Loucy (cell line): ENCODE results near the gene GPN1.
"Not testable (repeated sequence)": the region's sequence is repeated elsewhere in the genome, so short reads cannot be mapped to it uniquely, and the experiment has no call there.

ENCODE experiments used
- H2AFZ ChIP-seq: fragments of 200-600 bp; sonication (generic); 2 replicates; pipeline ENCODE4 v1.6.0; 2016; ENCODE audit warnings: antibody characterized with exemption, mild to moderate bottlenecking, low read length, moderate library complexity
- H3F3A ChIP-seq: fragments of 200-600 bp; 2 replicates; pipeline ENCODE4 v1.6.0; 2016; ENCODE audit warnings: antibody characterized with exemption, low read depth, mild to moderate bottlenecking
- H3K27me3 ChIP-seq: fragments of 200-600 bp; sonication (generic); 2 replicates; pipeline ENCODE4 v1.6.1; 2014; ENCODE audit warnings: low read length, mild to moderate bottlenecking; ENCODE audit not compliant: insufficient read depth, poor library complexity, severe bottlenecking
- H3K36me3 ChIP-seq: fragments of 200-600 bp; sonication (generic); 2 replicates; pipeline ENCODE4 v1.6.1; 2016; ENCODE audit warnings: low read length; ENCODE audit not compliant: insufficient read depth
- H3K4me1 ChIP-seq: fragments of 200-600 bp; sonication (generic); 2 replicates; pipeline ENCODE4 v1.5.1; 2014; ENCODE audit warnings: low read length, mild to moderate bottlenecking; ENCODE audit not compliant: insufficient read depth, poor library complexity, severe bottlenecking
- H3K4me2 ChIP-seq: fragments of 200-600 bp; sonication (generic); 2 replicates; pipeline ENCODE4 v1.6.0; 2014; ENCODE audit warnings: antibody characterized with exemption, low read length, low read depth, mild to moderate bottlenecking; ENCODE audit not compliant: poor library complexity, severe bottlenecking
- H3K4me3 ChIP-seq: fragments of 200-600 bp; sonication (generic); 2 replicates; pipeline ENCODE4 v1.5.1; 2014; ENCODE audit warnings: low read length, mild to moderate bottlenecking, mixed read lengths; ENCODE audit not compliant: poor library complexity, severe bottlenecking
- H3K79me2 ChIP-seq: fragments of 200-600 bp; sonication (generic); 2 replicates; pipeline ENCODE4 v1.6.1; 2014; ENCODE audit warnings: low read length; ENCODE audit not compliant: insufficient read depth
- H3K9ac ChIP-seq: fragments of 200-600 bp; sonication (generic); 2 replicates; pipeline ENCODE4 v1.6.0; 2014; ENCODE audit warnings: mild to moderate bottlenecking, low read depth, low read length, moderate library complexity; ENCODE audit not compliant: poor library complexity, severe bottlenecking
- H3K9me2 ChIP-seq: fragments of 200-600 bp; sonication (generic); replicated peaks from 2 replicates; pipeline ENCODE4 v1.6.1; 2016; ENCODE audit warnings: low read depth, low read length, mixed read lengths
- H3K9me3 ChIP-seq: fragments of 200-600 bp; sonication (generic); 2 replicates; pipeline ENCODE4 v1.6.1; 2014; ENCODE audit warnings: mild to moderate bottlenecking, antibody characterized with exemption, low read length, low read depth; ENCODE audit not compliant: insufficient read depth
- H4K20me1 ChIP-seq: fragments of 200-600 bp; sonication (generic); 2 replicates; pipeline ENCODE4 v1.6.0; 2014; ENCODE audit warnings: antibody characterized with exemption, low read length, mild to moderate bottlenecking; ENCODE audit not compliant: insufficient read depth, poor library complexity, severe bottlenecking
- CTCF ChIP-seq: fragments of 200-600 bp; sonication (generic); conservative IDR thresholded peaks from 2 replicates; pipeline ENCODE4 v1.5.1; 2014; ENCODE audit warnings: mild to moderate bottlenecking, antibody characterized with exemption, low read length
- EZH2phosphoT487 ChIP-seq: fragments of 200-600 bp; IDR thresholded peaks from 2 replicates; pipeline ENCODE4 v1.6.1; 2018; ENCODE audit warnings: antibody characterized with exemption, mild to moderate bottlenecking, moderate library complexity, borderline replicate concordance

GPN1 gene

DNA sequence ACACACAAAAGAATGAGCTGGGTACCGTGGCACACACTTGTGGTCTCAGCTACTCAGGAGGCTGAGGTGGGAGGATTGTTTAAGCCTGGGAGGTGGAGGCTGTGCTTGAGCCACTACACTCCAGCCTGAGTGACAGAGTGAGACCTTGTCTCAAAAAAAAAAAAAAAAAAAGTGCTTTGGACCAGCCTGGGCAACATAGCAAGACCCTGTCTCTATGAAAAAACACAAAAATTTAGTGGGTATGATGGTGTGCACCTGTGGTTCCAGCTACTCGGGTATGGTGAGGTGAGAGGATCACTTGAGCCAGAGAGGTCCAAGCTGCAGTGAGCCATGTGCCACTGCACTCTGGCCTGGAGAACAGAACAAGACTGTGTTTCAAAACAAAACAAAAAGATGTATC, 35.6 kb upstream of the GPN1 start:
- Histone ChIP-seq H3K79me2 (peaks cover 89% of the 10 kb centered on the region), H3K9me2 (no peaks in the 10 kb centered on the region), H3K27me3 (no peaks in the 10 kb centered on the region), H3K9ac (no peak overlapping the region), H3K4me1 (peaks cover 9% of the 10 kb centered on the region), H3K4me3 (no peak overlapping the region), H3F3A (no peaks in the 10 kb centered on the region), H4K20me1 (peaks cover 40% of the 10 kb centered on the region), H3K4me2 (no peak overlapping the region), H2AFZ (no peak overlapping the region), H3K9me3 (peaks cover 12% of the 10 kb centered on the region), H3K36me3 (peaks cover 15% of the 10 kb centered on the region; the same call in 1 of the 2 replicates)
- TF ChIP-seq CTCF (no peak), EZH2phosphoT487 (no peak)

- H3K9me3 ChIP-seq, H3F3A ChIP-seq, H3K4me3 ChIP-seq, H3K4me1 ChIP-seq, H3K9ac ChIP-seq, H2AFZ ChIP-seq, H3K9me2 ChIP-seq, H3K27me3 ChIP-seq, H3K4me2 ChIP-seq: not testable (repeated sequence)
- Histone ChIP-seq H4K20me1 (peaks cover 30% of the 10 kb centered on the region), H3K36me3 (peaks cover 21% of the 10 kb centered on the region; the same call in 1 of the 2 replicates), H3K79me2 (peaks cover 89% of the 10 kb centered on the region)
Measured at GRCh38 chr2:27594020-27594703, 34.7 kb upstream of the GPN1 start.

DNA sequence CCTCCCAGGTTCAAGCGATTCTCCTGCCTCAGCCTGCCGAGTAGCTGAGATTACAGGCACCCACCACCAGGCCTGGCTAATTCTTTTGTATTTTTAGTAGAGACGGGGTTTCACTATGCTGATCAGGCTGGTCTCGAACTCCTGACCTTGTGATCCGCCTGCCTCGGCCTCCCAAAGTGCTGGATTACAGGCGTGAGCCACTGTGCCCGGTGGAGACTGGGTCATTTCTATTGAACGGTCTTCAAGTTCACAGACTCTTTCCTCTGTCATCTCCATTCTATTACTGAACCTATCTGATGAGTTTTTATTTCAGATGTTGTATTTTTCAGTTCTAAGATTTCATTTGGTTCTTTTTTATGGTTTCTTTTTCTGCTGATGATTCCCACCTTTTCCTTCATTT, 33.4 kb upstream of the GPN1 start:
- H3K9ac ChIP-seq, H3K4me3 ChIP-seq, H3K4me2 ChIP-seq, H3K4me1 ChIP-seq, H2AFZ ChIP-seq, H3K9me3 ChIP-seq, H3K27me3 ChIP-seq, H3K9me2 ChIP-seq, H3F3A ChIP-seq: not testable (repeated sequence)
- H3K79me2 ChIP-seq: peaks cover 87% of the 10 kb centered on the region
- peaks cover 29% of the 10 kb centered on the region for H4K20me1 ChIP-seq
- peaks cover 33% of the 10 kb centered on the region; the same call in 1 of the 2 replicates for H3K36me3 ChIP-seq

- Histone ChIP-seq H3K27me3 (no peaks in the 10 kb centered on the region), H3F3A (no peaks in the 10 kb centered on the region), H3K79me2 (peaks cover 77% of the 10 kb centered on the region), H3K9ac (no peak overlapping the region), H3K9me2 (no peaks in the 10 kb centered on the region), H3K4me2 (no peak overlapping the region), H3K36me3 (peaks cover 44% of the 10 kb centered on the region; the same call in 1 of the 2 replicates), H3K4me3 (no peak overlapping the region), H2AFZ (no peak overlapping the region), H3K9me3 (peaks cover 4% of the 10 kb centered on the region; the same call in 1 of the 2 replicates), H4K20me1 (peaks cover 18% of the 10 kb centered on the region), H3K4me1 (peaks cover 2% of the 10 kb centered on the region)
- no peak for TF ChIP-seq EZH2phosphoT487
- no peak for TF ChIP-seq CTCF
Measured at GRCh38 chr2:27596627-27597026, 32.2 kb upstream of the GPN1 start.
